Measurements from ENCODE around the gene AMZ1. TPM values are rescaled to one million over a fixed set of nuclear protein-coding genes. Genes with fewer than 3 reads are reported as not detected.
"Not testable (repeated sequence)": the region's sequence is repeated elsewhere in the genome, so short reads cannot be mapped to it uniquely, and the experiment has no call there.

Gene AMZ1
- total RNA-seq, 4 donors from 2014 or later, result 0.64 TPM; not detected in 3

- H3K27me3 ChIP-seq, result peaks cover 12% of the 10 kb centered on the region
- no peaks in the 10 kb centered on the region for H3K36me3 ChIP-seq
- no peak overlapping the region for H3K27ac ChIP-seq
- H3K4me1 ChIP-seq, result peaks cover 0 to 7% (median 5%) of the 10 kb centered on the region in 4 donors
- no peaks in the 10 kb centered on the region for H3K9me3 ChIP-seq
- DNase-seq, result no peak
- H3K4me3 ChIP-seq, result no peak overlapping the region
- in situ Hi-C loops (cut with MboI; ENCODE audit: low pct_ligation_motif_present in 1 of 4, low pct_unique_long_range_greater_than_20kb in 1 of 4, low sequenced_read_pairs in 3 of 4) (no loop called here), intact Hi-C loops (cut with DNase I; ENCODE audit: low total_unique reads) (no loop called here)
- no peak for TF ChIP-seq POLR2A (IDR thresholded peaks at IDR 0.05)
- TF ChIP-seq POLR2AphosphoS5 (IDR thresholded peaks at IDR 0.05), result no peak
- TF ChIP-seq EP300 (IDR thresholded peaks at IDR 0.05; ENCODE audit: low read depth), result no peak
- no peak for TF ChIP-seq CTCF (IDR thresholded peaks at IDR 0.05)
Observed at GRCh38 chr7:2673934-2674333, 14.1 kb upstream of the AMZ1 start.

GRCh38 chr7:2675256-2675764 lies 12.7 kb upstream of the AMZ1 start:
- Histone ChIP-seq H3K36me3 (no peaks in the 10 kb centered on the region), H3K27me3 (peaks cover 22% of the 10 kb centered on the region), H3K4me3 (no peak overlapping the region), H3K27ac (no peak overlapping the region), H3K4me1 (peaks cover 0 to 11% (median 6%) of the 10 kb centered on the region in 4 donors), H3K9me3 (no peaks in the 10 kb centered on the region)
- intact Hi-C loops (cut with DNase I; ENCODE audit: low total_unique reads) (no loop called here), in situ Hi-C loops (cut with MboI; ENCODE audit: low pct_ligation_motif_present in 1 of 4, low pct_unique_long_range_greater_than_20kb in 1 of 4, low sequenced_read_pairs in 3 of 4) (loop anchor here in 3 of 4 donors (25.0 kb wide), 2 partner anchors 188 to 213 kb away; partner anchors contain the start of gene GRIFIN (in 1 of the 3))
- 77 to 100% methylated on average over 3 to 9 of the region's 9 CpGs for WGBS, 2 donors (ENCODE audit: low coverage in 1 of 2)
- no peak for TF ChIP-seq POLR2A (IDR thresholded peaks at IDR 0.05)
- TF ChIP-seq CTCF (IDR thresholded peaks at IDR 0.05), result no peak
- TF ChIP-seq EP300 (IDR thresholded peaks at IDR 0.05; ENCODE audit: low read depth), result no peak
- TF ChIP-seq POLR2AphosphoS5 (IDR thresholded peaks at IDR 0.05), result no peak
- no peak for DNase-seq

GRCh38 chr7:2676576-2676975 lies 11.4 kb upstream of the AMZ1 start:
- H3K4me1 ChIP-seq; H3K27ac ChIP-seq; intact Hi-C loops (cut with DNase I; ENCODE audit: low total_unique reads); H3K9me3 ChIP-seq; DNase-seq; H3K4me3 ChIP-seq; H3K36me3 ChIP-seq: not testable (repeated sequence)
- H3K27me3 ChIP-seq, result peaks cover 28% of the 10 kb centered on the region
- 68% methylated on average over 7 of the region's 8 CpGs; no CpG with 5 or more reads in 1 of the 2 donors for WGBS, 2 donors (ENCODE audit: low coverage in 1 of 2)
- in situ Hi-C loops (cut with MboI; ENCODE audit: low pct_ligation_motif_present in 1 of 4, low pct_unique_long_range_greater_than_20kb in 1 of 4, low sequenced_read_pairs in 3 of 4), result loop anchor here in 3 of 4 donors (25.0 kb wide), 2 partner anchors 189 to 214 kb away; partner anchors contain the start of gene GRIFIN (in 1 of the 3)

GRCh38 chr7:2678454-2678853 lies 9.5 kb upstream of the AMZ1 start:
- H3K9me3 ChIP-seq; H3K36me3 ChIP-seq; DNase-seq; H3K4me3 ChIP-seq; H3K27ac ChIP-seq; intact Hi-C loops (cut with DNase I; ENCODE audit: low total_unique reads); H3K4me1 ChIP-seq: not testable (repeated sequence)
- peaks cover 38% of the 10 kb centered on the region for H3K27me3 ChIP-seq
- 57 to 60% methylated on average over 1 to 15 of the region's 15 CpGs for WGBS, 2 donors (ENCODE audit: low coverage in 1 of 2)
- in situ Hi-C loops (cut with MboI; ENCODE audit: low pct_ligation_motif_present in 1 of 4, low pct_unique_long_range_greater_than_20kb in 1 of 4, low sequenced_read_pairs in 3 of 4), result loop anchor here in 3 of 4 donors (25.0 kb wide), 2 partner anchors 191 to 216 kb away; partner anchors contain the start of gene GRIFIN (in 1 of the 3)

GRCh38 chr7:2679135-2680127 lies 8.6 kb upstream of the AMZ1 start:
- H3K4me1 ChIP-seq; H3K9me3 ChIP-seq; DNase-seq; intact Hi-C loops (cut with DNase I; ENCODE audit: low total_unique reads); H3K4me3 ChIP-seq; H3K27ac ChIP-seq; H3K36me3 ChIP-seq: not testable (repeated sequence)
- 59 to 68% methylated on average over 5 to 58 of the region's 64 CpGs for WGBS, 2 donors (ENCODE audit: low coverage in 1 of 2)
- peak in 1 of 3 donors; percentile 20 for TF ChIP-seq POLR2AphosphoS5 (IDR thresholded peaks at IDR 0.05)
- peaks cover 38% of the 10 kb centered on the region for H3K27me3 ChIP-seq
- in situ Hi-C loops (cut with MboI; ENCODE audit: low pct_ligation_motif_present in 1 of 4, low pct_unique_long_range_greater_than_20kb in 1 of 4, low sequenced_read_pairs in 3 of 4), result loop anchor here in 3 of 4 donors (25.0 kb wide), 2 partner anchors 192 to 217 kb away; partner anchors contain the start of gene GRIFIN (in 1 of the 3)
